Activated CD8-positive, alpha-beta memory T cell treated with anti-CD3 and anti-CD28 coated beads, Interleukin-2, amount 50 U/mL, for 48 hours (primary cell): ENCODE results near the gene CLEC14A.

Experiments
- DNase-seq: peaks from one replicate; pipeline ENCODE4 v3.0.0-alpha.2; 2020

The CLEC14A gene, protein sequence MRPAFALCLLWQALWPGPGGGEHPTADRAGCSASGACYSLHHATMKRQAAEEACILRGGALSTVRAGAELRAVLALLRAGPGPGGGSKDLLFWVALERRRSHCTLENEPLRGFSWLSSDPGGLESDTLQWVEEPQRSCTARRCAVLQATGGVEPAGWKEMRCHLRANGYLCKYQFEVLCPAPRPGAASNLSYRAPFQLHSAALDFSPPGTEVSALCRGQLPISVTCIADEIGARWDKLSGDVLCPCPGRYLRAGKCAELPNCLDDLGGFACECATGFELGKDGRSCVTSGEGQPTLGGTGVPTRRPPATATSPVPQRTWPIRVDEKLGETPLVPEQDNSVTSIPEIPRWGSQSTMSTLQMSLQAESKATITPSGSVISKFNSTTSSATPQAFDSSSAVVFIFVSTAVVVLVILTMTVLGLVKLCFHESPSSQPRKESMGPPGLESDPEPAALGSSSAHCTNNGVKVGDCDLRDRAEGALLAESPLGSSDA

DNA sequence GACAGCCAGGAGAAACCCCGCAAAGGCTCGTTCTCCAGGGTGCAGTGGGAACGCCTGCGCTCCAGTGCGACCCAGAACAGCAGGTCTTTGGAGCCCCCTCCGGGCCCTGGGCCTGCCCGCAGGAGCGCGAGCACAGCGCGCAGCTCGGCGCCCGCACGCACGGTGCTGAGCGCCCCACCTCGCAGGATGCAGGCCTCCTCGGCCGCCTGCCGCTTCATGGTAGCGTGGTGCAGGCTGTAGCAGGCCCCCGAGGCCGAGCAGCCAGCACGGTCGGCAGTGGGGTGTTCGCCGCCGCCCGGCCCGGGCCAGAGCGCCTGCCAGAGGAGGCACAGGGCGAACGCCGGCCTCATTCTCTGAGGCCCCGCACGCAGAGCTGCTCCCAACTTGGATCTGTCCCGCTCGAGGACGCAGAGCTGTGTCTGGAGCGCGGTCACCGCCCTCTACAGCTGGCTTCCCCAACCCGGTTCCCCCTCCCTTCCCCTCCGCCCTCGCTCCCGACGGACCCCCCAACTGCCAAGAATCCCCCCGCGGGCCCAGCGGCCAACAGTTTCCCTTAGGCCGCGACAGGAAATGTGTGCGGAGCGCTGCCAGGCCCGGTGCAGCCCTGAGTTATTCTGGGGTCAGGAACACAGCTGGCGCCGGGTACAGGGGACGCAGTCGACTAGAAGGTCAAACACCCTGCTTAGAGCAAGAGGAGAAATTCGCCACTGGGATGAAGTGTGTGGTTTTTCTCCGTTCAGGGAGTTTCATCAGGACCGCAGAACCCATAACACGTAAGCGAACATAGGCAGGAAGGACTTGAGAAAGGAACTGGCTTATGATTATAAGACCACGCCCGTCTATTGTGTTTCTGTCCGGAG, at the start of gene CLEC14A:
Gene CLEC14A (minus strand): TSS at position 421 of the 860 bp plus-strand sequence. CDS start 71 bp downstream, at position 350.
- peak; percentile 53 for DNase-seq

DNA sequence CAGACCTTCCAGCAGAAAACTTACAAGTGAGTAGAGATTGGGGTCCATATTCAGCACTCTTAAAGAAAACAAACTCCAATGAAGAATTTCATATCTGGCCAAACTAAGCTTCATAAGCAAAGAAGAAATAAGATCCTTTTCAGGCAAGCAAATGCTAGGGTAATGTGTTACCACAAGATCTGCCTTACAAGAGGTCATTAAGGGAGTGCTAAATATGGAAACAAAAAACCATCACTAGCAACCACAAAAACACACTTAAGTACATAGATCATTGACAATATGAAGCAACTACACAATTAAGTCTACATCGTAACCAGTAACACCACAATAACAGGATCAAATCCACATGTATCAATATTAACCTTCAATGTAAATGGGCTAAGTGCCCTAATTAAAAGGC, 47.1 kb upstream of the CLEC14A start:
- no peak for DNase-seq

DNA sequence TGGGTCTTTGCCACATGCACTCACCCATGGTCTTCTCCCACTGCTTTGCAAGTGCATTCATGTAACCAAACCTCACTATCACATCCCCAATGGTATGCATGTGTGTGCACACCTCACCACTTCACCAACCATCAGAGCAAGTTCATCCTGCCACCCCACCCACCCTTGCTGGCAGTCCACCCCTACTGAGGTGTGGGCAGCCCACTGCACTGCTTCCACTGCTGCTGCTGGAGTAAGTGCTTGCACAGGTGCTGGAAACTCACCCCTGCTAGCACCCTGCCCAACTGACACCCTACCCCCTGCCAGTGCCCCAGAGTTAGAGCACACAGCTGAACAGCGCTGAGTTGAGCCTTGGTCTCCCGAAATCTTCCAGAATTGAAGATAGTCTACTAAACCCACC, 46.1 kb upstream of the CLEC14A start:
- no peak for DNase-seq

DNA sequence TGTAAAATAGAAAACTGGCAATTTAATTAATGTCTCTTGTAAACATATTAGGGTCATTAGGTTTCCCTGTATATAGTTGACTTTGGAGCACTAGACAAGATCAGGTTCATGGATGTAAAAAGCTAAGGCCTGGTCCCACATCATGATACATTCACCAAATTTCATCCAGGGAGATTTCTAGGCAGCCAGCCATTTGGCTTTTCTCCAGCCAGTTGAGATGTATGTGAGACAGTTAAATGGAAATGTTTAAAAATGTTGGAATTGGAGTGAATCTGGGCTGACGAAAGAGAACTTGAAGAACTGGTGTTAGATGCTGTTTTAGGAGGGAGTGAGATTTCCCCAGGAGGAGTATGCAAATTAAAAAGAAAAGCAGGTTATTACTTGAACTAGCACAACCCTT, 41.8 kb upstream of the CLEC14A start:
- DNase-seq: no peak

DNA sequence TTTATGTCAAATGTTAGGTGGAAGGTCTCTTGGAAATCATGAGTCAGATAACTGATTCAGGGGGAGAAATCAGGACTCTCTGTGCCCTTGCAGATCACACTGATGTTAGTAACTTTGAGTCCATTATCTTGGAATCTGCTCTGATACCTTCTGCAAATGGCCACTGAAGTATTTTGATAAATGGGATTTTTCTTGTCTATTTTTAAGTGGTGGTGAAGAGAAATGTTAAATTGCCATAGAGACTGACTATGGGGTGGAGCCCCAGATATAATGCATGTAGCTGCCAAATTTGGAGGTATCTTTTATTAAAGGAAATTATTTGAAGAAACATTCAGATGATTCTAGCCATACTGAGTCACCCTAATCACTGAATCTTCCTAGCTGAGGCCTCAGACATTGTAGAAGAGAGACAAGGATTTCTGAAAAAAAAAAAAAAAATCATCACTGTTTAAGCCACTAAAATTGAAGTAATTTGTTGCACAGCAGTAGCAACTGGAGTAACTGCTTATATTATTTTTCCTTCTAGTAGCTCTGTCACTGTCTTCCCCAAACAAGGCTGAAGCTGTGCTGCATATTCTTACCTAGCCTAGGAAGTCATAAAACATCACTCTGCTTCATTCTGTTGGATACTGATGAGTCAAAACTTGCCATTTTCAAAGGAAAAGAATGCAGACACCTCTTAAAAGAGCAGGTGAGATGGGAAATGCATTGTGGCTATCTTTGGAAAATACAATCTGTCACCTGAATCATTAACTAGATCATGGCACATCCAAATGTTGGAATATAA, 36.0 kb upstream of the CLEC14A start:
- DNase-seq: no peak

DNA sequence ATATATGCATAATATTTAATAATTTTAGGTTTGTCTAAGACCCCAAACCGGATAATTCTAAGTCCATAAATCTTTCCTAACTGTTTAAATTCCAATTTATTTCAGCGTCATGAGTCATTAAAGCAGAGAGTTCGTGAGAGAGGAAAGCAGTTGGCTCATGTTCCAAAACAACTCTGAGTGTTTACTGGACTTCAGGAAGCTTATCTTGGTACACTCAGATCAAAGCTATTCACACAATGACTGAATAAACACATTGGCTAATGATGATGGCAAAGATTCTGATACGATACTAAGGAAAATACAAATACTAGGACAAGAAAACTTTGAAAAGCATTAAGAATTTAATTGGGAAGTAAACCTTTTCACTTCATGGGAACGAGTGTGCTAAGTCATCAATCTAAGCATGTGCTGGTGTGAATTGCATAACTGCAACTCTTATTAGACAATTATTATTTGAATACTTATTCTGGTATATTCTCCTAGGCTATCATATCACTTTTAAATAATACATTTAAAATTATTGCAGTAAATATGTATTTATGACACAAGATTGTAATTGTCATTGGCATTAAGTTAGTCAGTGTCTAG, 34.8 kb upstream of the CLEC14A start:
- DNase-seq: no peak

DNA sequence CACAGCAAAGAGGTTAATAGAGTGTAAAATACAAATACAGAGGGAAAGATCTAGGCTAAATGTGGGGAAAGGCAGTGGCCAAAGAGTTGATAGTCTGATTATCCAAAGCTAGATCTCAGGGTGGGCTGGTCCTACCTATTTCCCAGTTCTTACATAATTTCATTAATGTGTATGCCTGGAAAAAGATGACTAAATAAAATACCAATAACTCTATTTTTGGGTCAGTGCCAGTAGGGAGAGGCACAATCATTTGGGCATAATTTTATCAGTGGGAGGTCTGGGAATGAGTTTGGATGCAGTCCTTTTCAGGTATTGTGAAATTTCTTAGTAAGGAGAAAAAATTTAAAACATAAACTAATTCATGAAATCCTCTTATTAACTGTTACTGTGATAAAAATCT, 30.6 kb upstream of the CLEC14A start:
- DNase-seq: no peak

DNA sequence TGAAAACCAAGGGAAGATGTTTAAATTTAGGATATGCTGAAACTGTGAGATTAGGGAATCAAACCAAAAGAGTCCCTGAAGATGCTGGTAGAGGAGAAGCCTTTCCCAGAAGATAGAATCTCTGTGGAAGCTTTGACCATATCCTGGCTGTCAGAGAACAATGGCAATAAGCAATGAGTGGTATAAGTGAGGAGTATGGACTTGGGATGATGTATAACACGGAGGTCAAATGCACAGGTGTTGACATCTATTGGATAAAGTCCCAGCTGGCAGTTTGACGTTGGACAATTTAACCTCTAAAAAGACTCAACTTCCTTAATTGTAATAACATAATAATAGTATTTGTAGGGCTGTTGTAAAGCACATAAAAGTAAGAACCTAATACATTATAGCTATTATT, 30.1 kb upstream of the CLEC14A start:
- no peak for DNase-seq

DNA sequence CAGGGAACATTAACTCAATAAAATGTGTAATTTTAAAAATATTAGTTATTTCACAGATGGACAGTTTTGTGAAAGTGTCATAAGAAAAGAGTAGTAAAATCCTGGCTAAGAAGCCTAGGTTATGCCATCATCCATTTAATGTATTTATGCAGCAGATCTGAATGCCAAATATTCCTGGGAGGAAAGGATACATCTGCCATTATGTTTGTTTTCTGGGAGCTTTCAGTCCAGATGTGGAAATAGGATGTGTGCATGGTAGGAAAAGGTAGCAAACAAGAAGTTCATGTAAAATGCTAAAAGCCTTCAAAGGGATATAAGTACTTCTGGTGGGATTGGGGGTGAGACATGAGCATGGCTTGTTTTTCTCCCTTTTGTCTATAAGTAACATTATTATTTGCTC, 27.0 kb upstream of the CLEC14A start:
- no peak for DNase-seq

DNA sequence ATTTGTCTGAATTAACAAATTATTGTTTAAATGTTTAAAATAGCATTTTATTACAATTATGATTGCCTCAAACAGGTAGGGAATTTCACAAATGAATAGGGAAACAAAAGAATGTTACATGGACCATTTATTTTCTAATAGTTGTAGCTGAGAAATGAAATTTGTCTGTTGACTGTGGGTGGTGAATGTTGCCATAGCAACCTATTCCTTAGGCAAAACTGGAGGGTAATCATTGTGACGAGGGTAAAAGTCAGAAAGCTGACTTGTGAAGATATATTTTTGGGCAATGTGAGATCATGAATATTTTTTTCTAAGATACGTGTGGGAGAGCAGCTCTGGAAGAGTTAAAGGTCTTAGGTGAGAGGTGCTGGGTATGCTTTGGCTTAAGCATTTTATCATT, 24.2 kb upstream of the CLEC14A start:
- DNase-seq: no peak

DNA sequence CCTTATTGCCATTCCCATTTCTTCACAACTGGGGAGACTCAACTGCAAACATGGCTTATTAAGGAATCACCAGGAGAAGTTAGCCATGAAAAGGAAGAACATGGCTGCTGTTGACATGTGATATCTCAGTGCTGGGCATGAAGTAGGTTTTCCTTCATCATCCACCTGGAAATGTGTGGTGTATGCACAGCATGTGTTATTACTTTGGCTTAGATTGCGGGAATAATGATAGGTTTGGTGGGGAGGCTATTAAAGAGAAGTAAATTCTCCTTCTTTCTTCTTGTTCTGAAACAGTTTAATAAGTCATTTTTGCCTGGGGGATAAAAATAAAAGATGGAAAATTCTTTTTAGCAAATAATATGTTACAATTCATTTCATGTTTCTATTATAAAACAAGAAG, 23.7 kb upstream of the CLEC14A start:
- DNase-seq: no peak

DNA sequence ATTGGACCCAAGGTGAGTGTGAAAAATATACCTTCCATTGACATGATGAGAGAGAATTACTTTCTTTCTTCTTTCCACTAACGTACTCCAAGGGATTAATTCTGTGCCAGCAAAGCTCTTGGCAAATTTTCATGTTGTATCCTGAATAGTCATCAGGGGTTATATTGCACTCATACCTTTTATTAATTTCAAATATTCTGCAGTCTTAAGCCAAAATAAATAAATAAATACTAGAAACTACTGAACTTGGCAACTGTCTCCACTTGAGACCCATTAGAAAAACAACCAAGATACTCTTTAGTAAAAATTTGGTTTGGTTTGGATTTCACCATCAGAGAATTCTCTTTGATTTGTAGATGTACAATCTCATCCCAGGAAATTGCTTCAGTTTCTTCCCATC, 22.1 kb upstream of the CLEC14A start:
- no peak for DNase-seq

DNA sequence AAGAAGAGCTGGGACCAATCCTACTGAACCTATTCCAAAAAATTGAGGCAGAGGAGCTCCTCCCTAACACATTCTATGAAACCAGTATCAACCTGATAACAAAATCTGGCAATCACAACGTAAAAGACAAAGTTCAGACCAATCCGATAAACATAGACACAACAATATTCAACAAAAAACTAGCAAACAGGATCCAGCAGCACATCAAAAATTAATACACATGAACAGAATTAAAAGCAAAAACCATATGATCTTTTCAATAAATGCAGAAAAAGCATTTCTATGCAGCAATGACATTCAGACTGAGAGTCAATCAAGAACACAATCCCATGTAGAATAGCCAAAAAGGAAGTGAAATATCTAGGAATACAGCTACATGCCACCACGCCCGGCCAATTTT, 7.0 kb upstream of the CLEC14A start:
- DNase-seq: no peak

DNA sequence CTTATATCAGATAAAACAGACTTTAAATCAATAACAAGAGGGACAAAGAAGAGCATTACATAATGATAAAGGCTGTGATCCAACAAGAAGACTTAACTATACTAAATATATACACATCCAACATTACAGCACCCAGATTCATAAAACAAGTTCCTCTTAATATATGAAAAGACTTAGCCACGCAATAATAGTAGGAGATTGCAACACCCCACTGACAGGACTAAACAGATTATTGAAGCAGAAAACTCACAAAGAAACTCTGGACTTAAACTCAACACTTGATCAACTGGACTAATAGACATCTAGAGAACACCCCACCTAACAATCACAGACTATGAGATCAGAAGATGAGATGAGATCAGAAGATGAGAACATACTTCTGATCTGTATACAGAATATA, 5.7 kb upstream of the CLEC14A start:
- no peak for DNase-seq

DNA sequence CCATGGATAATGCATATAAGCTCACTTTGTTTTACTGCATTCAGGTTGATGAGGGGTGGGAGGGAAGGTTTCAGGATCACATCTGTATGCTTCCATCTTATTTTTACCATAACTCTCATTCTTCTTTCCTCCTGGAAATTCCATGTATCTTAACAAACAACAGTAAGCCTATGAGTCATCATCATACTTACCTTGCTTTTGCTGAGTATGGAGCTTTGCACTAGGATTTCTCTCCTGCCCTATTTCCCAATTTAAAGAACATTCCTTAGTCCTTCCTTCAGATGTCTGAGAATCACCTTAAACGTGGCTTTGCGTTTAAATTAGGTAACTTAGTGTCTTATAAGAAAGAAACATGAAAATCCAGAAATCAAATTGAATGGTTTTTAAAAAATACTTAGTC, 1.6 kb upstream of the CLEC14A start:
- DNase-seq: no peak

DNA sequence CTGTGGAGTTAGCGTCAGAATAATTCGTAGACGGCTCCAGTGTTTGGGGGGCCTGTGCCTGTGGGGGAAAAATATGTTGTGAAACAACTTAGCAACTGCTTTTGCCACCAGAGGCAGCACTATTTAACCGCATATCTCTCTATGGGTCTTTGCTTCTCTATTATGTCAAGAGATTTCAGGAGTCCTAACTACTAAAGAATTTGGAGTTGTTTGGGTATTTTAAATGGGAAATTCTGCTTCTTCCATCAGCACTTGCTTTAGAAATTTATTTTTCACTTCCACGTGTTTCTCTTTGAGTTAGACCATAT, 594 bp upstream of the CLEC14A start:
- no peak for DNase-seq

DNA sequence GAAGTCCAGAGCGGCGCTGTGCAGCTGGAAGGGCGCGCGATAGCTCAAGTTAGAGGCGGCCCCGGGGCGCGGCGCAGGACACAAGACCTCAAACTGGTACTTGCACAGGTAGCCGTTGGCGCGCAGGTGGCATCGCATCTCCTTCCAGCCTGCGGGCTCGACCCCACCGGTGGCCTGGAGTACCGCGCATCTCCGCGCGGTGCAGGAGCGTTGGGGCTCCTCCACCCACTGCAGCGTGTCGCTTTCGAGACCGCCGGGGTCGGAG, 553 bp downstream of the CLEC14A start:
- DNase-seq: peak; percentile 57

DNA sequence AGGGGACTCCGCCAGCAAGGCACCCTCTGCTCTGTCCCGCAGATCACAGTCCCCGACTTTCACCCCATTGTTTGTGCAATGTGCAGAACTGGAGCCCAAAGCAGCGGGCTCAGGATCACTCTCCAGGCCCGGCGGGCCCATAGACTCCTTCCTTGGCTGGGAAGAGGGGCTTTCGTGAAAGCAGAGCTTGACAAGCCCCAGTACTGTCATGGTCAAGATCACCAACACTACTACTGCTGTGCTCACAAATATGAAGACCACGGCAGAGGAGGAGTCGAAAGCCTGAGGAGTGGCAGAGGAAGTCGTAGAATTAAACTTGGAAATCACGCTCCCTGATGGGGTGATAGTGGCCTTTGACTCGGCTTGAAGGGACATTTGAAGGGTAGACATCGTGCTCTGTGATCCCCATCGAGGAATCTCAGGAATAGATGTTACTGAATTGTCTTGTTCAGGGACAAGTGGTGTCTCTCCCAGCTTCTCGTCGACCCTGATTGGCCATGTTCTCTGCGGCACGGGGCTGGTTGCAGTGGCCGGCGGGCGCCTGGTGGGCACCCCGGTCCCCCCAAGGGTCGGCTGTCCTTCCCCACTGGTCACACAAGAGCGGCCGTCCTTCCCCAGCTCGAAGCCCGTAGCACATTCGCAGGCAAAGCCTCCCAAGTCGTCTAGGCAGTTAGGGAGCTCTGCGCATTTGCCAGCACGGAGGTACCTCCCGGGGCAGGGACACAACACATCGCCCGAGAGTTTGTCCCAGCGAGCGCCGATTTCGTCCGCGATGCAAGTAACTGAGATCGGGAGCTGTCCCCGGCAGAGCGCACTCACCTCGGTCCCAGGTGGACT, 1.1 kb downstream of the CLEC14A start:
- DNase-seq: no peak

DNA sequence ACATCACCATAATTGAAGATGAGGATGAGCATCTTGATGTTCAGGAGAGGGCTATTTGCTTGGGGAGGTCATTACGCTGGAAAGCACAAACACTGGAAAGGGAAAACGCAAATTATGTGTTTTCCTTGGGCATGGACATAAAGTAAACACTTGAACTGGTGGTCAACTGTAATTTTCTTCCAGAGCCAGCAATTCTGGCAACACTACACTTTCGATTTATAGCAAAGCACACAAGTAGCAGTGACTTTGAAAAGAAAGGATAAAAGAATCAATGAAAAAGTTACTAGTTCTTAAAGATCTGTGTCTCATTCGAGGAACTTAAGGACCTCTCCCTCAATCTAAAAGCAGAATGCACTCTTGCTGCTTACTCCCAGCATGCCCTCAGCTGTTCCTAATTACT, 2.2 kb downstream of the CLEC14A start:
- no peak for DNase-seq

DNA sequence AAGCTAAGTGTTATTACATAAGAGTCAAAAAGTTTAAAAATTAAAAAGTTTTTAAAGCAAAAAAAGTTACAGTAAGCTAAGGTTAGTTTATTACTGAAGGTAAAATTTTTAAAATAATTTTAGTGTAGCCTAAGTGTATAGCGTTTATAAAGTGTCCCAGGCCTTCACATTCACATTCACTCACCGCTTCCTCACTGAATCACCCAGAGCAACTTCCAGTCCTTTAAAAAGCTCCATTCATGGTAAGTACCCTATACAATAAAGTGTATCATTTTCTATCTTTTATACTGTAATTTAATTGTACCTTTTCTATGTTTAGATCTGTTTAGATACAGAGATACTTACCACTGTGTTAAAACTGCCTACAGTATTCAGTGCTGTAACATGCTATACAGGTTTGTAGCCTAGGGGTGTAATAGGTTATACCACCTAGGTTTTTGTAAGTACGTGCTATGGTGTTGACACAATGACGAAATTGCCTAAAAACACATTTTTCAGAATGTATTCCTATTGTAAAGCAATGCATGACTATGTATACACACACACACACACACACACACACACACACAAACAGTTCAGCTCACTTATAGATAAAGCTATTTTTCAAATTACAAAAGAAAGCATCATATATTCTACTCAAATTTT, 3.7 kb downstream of the CLEC14A start:
- DNase-seq: no peak

DNA sequence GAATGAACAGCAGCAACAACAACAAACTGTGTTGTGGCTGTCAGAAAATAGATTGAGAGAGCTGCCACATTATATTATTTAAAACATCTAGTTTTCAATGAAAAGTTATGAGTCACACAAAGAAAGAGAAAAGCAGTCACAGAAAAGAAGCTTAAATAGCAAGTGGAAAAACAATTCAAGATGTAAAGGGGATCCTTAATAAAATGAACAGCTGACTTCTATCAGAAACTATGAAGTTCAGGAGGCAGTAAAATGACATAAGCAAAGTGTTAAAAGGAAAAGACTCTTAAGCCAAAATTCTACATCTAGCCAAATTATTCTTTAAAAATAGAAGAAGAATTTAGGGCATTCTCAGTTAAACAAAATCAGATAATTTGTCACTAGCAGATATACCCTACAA, 5.6 kb downstream of the CLEC14A start:
- no peak for DNase-seq
